GM18907 (cell line): ENCODE data around the gene CDH23.

Experiments used
- ATAC-seq: cut with Tn5 transposase; IDR thresholded peaks from one replicate; pipeline ENCODE4 v1.9.1; 2021; ENCODE audit warnings: mild to moderate bottlenecking, moderate library complexity; ENCODE audit not compliant: unreplicated experiment

Gene CDH23

DNA sequence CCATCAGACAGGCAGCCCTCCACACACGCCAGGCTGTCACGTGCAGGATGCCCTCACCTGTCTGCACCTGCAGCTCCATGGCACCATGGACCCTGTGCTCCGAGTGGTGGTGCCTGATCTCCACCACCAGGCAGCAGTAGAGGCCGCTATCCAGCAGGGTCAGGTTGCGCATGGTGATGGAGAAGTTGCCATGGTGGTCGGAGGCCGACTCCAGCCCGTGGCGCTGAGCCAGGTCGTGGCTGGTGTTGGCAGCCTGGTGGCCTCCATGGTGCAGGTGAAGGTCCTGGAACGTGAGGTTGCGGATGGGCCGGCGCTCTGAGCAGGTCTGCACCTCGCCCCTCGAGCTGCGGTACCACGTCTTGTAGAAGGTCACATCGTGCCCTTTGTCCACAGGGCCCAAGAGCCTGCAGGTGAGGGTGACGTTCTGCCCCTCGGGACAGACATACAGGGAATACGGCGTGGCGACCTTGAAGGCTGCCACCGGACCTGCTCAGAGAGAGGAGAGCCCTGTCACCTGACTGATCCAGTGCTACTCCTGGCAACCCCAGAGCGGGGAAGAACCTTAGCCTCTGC is 364.9 kb downstream of the CDH23 start:
- no peak for ATAC-seq

DNA sequence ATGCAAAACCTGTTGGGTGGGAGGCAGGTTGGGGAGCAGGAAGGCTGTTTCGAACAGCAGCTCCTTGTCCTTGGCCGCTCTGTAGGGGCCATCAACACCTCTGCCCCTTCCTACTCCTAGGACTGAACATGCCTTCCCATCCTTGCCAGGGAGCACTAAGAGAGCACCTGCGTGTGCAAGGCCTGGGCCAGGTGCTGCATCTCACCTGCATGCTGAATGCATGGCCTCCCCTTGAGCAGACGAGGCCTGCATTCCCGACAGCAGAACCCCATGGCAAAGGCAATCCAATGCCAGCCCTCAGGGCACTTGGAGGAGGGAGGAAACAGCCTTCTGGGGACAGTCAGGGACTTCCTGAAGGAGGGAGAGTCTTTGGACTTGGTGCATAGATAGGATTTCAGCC is 365.6 kb downstream of the CDH23 start:
- no peak for ATAC-seq

DNA sequence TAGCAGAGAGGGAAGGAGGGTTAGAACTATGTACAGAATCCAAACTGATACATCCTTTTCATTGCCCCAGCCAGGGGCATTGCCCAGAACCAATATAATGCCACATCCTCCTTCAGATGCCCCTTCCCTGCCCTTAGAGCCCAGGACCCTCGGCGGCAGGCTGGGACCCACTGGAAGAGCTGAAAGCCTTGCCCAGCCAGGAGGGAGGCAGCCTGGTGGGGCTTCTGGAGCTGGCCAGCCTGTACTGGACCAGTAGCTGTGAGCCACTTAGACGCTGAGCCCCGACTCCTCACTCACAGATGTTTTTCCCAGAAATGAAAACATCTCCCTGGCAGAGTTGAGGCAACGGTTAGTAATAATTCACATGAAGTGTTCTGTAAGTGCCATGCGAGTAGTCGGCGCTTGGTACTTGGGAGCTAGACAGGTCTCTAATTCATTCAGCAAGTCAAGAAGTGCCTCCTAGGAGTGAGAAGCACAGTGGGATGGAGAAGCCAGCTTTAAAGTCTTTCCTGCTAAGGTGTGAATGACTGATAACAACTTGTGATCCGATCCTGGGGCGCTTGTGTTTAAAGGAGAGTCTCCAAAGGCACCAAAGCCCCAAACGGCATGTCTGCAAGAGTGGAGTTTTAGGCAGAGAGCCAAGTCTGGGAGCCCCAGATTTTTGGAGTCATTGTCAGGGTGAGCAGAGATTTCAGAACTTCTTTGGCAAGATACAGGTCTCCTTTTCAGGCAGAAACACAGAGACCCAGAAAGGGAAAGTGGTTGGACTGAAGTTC is 366.8 kb downstream of the CDH23 start:
- ATAC-seq, result no peak

DNA sequence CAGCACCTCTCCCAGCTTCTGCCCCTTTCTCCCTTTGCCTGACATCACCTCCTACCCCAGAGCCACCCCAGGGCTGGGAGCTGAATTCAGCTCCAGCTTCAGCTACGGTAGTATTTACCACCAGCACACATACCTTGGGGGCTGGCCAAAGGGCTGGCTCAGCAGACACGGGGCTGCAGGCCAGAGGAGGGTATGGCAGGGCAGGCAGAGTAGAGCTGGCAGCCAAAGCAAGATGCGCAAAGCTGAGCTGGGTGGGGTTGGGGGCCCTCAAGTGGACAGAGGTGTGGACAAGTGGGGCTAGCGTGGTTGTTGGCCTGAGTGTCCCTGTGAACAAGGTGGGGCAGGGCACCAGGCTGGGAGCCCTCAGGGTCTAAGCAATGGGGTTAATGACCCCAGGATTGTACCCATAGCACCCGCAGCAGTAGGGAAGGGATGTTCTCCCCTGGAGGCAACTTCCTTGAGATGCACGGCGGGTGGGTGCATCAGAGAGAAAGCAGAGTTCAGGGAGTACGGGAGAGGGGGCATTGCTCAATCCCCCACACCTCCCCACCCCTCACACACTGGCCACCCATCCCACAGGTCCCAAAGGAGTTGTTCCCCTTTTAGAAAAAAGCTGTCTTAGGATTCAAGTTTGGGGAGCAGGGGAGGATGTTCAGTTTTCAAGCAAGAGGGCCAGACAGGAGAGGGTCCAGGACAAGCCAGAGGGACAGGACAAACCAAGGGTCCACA is 368.6 kb downstream of the CDH23 start:
- ATAC-seq, result no peak

DNA sequence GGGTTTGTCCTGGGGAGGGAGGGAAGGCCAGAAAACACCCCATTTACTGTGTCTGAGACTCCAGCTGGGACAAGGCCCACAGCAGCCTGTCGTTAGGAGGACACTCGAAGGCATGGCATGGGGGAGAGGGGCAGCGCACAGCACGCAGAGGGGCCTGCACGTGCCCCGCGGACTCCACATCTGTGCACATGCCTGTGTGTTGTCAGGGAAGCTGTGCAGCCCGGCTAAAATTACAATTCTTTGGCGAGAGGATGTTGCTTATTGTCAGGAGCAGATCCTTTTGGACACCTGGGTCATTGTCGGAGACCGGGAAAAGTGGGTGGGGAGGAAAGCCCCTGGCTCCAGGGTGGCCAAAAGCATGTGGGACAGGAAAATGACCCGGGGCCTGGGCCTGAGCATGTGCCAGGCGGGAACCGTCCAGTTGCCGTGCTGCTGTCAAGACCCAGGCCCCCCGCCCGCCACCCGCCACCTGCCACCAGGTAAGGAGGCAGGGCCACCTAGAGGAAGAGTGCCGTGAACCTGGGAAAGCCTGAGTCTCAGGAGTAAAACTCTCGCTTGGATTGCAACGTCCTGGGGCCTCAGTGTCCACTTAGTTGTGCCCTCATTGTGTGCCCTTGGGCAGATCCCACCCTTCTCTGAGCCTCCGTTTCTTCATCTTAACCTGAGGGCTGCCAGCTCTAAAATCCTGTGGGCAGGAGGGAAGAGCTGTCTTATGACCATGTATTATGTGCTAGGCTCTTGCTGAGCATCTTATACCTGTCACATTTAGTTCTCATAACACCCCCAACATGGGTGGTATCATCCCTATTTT is 369.4 kb downstream of the CDH23 start:
- ATAC-seq, result no peak

DNA sequence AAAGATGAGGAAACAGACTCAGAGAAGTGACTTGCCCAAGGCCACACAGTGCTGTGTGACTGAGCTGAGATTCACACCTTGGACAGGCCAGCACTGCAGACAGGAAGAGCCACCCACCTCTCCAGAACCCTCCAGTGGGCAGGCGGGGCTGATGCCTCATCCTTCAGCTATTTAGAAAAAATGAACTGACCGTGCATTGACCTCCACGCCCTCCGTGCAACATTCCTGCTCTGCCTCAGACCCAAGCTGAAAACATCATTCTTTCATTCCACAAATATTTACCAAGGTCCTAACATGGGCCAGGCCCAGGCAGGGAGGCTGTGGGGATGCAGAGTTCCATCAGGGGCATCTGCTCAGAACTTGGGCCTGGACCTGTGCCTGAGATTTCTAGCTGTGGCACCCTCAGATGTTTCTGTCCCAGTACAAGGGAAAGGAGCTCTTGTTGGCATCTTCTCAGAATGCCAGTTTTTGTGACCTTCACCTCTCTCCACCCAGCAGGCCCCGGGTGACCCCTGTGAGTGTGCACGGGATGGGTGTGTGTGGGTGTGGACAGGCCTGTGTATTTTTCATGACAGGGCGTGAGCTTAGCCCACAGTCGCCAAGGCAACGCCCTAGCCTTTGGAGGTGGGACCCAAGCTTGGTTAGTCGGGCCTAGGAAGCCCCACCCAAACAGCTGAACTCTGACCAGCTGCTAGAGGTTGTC is 370.1 kb downstream of the CDH23 start:
- ATAC-seq, result no peak

DNA sequence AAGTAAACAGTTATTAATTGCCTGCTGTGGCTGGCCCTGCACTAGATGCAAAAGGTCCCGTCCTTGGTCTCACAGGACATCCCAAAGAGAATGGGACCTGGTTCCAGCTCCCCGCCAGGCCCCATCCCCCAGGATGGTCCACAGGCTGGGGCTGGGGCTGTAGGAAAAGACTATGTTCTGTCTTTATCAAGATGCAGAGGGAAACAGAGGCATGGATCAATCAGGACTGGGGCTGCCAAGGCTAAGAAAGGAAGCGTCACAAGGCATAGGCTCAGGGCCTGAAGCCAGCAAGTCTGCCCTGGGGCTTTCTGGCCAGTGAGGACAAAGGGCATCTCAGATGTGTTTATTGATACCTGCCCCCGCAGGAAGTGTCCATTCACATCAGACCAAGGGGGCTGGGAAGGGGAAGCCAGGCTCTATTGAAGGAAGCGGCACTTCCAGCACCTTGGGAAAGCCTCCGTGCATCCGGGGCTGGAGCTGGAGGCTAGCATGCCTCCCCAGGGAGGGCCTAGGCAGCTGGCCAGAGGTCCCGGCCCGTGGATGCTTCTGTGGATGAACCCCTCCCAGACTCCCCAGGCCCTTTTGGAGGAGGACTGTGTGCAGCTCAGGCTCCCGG is 370.8 kb downstream of the CDH23 start:
- ATAC-seq, result no peak

DNA sequence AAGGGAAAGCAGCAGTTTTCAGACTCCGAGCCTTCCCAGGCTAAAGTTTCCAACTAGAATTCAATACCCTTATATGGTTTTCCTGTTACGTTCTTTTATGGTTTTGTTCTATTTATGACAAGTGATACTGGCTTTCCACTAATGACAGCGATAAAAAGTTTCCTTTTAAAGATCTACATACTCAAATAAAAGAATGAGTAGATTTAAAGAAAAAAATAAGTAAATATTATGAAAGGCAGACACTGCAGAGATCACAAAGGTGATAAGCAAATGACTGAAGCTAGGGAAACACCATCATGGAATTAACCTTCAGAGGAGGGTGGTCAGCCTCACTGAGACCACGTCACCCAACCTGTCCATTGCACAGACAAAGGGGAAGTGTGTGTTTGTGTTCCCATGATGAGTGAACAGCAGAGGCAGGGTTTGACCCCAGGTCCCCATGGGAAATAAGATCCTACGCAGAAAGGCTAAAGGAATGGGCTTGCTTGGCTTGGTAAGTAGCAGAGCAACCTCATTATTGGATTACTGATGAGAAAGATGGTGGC is 372.6 kb downstream of the CDH23 start:
- peak; percentile 32 for ATAC-seq

DNA sequence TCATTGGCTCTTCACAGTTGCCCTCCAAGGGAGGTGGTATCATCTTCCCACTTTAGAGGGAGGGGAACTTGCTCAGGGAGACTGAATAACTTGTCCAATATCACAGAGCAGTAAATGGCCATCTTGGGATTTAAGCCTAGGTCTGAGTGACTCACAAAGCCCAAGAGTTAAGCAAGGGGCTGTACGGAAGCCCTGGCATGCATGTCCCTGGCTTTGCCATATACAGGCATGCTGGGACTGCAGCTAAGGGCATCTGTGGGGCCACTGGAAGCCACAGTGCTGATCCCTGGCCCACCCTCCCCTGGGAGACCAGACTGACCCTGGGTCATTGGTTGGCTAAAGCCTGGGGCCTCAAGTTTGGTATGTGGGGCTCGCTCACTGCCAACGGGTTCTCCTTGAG is 373.5 kb downstream of the CDH23 start:
- no peak for ATAC-seq

DNA sequence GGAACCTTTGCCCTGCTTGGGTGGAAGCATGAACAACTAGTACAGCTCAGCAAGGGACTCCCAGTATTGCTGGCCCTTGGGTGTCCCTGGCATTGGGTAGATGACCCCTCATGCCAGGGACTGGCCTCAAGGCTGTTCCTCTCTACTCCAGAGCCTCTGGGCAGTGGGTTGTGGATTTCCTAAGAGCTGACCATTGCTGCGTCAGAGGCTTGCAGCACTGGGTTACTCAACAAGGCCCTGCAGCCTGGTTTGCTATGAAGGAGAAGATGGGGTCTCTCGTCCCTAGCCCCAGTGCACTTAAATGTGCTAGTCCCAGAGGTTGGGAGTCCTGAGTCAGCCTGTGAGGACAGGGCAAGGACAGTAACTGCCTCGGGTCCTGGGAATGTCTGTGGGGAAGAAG is 374.1 kb downstream of the CDH23 start:
- ATAC-seq, result no peak

DNA sequence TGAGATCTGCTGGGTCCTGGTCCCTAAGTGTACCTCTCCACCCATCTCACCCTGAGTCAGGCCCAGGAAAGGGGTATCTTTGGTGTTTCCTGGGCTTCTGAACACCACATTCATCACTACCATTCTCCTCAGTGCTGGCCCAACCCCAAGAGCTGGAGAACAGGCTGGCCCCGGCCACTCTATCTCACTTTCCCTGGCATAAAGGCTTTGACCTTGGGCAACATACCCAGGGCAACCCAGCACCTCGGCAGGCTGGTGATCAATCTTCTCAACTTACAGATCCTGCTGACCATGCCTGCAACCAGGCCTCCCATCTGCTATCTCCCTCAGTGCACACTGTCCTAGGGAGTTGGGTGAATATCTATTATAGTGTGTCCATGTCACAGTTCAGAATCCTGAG is 374.5 kb downstream of the CDH23 start:
- no peak for ATAC-seq

DNA sequence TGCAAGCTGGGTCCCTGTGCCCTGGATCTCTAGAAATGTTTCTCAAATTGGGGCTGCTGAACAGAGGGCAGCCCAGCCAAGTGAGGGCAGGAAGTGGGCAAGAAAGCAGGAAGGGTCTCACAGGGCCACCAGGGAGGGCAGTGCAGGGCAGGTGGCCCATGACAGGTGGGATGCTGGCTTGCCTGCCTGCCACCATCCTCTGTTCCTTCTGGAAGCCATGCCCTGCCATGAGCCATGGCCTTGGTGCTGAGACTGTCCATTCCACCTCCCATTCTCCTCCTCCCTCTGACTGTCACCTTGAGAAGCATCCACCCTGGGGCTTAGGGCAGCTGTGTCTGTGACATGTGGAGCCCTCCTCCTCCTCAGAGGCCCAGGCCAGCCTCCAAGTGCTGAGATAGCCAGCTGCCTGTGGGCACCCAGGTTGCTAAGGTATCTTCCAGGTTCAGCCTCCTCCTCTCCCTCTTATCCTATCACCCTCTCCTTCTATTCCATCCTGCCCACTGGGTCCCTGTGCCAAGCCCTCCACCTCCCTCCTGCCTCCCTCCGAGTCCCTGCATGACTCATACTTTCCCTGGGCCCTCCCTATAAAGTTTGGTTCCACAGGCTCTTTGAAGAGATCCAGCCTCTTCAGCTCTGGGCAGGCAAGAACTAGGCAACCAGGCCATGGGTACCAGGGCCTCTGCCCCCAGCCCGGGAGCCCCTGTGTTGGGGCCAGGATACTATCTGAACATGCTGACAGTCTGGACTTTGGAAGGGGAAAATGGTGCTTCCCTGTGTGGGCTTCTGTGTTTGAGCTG is 375.3 kb downstream of the CDH23 start:
- ATAC-seq, result no peak

DNA sequence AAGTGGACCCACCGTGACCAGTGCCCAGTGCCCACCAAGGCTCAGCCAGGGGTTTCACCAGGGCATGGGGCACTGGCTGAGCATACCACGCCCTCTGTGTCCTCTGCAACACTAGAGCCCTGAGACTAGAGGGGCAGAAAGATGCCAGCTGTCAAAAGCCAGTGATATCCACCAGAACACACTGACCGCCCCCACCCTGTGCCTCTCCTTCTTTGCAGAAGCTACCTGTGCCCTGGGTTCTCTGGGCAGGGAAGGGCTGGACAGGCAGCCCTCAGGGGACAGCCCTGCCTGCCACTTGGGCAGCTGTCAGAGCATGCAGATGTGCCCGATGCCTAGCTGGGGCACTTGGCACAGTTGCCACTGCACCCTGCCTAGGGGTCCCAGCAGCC is 376.1 kb downstream of the CDH23 start:
- no peak for ATAC-seq

DNA sequence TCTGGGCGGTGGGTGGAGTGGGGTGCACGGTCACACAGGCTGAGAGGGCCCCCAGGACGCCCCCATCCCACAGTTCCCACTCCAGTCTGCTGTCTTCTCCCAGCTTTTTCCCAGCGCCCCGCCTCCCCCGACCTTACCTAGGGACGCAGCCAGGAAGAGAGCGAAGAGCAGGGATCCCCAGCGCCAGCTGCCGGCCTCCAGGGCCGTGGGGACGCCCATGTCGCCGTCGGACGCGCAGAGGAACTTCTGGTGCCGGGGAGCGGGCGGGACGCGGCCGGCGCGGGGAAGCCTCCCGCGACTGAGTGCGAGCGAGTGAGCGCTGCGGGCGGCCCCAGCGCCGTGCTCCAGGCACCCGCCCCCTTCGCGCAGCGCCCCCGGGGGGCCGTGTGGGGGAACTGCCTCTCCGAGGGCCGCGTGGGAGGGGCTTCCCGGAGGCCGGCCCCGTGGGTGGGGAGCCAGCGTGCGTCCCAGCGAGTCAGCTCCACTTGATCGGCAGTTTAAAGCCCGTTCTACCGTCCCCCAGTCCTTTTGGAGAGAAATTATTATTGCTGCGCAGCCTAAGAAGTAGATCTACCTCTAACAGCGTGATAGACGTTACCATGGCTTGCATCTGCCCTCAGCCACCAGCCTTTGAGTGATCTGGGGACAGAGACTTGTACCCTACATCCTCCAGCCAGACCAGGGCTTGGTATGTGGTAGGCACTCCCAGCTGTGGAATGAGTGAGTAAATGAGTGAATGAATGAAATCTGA is 376.7 kb downstream of the CDH23 start, which contains the start of gene VSIR:
Gene VSIR (minus strand): TSS at position 300 of the 751 bp plus-strand sequence. CDS start 81 bp downstream, at position 219.
- ATAC-seq, result peak; percentile 47

DNA sequence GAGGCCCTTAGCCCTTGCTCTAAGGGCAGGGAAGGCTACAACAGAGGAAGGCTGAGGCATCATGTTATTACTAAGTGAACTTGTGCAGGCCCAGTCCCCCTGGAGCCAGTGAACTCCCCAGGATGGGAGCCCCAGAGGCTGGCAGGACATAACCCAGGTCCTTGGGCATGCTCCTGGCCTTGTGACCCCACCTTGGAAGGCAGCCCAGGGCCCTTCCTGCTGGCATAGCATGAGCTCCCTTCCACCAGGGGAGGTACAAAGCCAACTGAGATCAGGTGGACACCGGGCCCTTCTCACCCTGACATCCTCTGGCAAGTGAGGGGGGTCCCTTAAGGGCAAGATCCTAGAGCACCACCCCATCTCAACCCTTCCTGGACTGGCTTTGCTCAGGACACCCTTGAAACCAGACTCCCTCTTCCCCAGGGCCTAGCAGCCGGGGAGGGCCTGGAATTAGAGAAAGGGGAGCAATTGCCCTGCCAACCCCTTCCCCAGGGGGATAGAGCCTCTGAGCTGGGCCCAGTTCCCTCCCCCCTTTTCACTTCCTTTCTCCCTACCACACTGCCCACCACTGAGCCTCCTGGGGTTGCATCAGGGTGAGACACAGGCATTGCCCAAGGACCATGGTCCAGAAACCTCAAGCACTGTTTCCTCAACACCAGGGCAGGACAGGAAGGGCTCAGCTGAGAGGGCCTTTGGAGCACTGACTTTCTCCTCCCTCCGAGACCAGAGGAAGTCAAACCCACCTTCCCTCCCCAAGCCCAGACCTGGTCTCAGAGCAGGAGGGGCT is 378.4 kb downstream of the CDH23 start:
- no peak for ATAC-seq

DNA sequence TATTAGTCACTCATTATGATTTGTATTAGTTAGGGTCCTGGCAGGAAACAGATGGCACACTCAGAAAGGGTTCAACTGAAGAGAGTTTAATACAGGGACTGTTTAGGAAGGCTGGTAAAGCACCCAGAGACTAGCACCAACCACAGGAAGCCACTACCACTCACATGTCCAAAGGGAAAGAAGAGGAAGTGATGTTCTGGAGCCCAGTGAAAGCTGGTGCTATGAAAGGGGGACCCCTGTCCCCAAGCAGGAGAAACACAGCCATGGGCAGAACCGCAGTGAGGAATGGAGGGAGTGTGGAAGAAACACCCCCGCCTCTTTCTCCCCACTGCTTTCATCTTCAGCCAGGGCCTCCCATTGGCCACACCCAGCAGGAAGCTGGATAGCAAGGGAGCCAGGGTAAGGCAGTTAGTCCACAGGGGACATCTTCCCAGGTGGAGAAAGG is 379.8 kb downstream of the CDH23 start:
- no peak for ATAC-seq

DNA sequence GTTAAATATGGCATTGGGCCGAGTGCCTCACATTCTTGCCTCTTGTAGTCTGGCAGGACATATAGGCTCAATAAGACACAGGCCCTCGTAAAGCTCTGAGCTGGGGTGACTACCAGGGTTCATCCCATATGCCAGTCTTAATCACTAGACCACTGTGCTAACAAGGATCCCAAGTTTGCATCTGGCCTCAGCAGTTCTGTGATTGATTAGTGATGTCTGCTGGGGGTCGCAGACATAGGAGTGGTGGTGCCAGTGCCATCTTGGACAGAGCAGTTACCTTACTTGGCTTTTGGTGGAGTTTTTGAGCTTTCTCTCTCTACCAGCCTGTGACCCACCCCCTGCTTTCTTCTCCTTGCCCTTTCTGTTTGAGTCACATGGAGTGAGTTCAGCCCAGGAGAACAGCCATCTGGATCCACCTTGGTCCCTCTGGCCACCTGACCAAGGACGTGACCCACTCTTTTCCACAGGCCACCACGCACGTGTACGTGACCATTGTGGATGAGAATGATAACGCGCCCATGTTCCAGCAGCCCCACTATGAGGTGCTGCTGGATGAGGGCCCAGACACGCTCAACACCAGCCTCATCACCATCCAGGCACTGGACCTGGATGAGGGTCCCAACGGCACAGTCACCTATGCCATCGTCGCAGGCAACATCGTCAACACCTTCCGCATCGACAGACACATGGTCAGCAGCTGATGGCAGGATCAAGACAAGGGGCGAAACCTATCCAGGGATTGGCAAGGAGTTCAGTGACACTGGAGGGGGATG is 380.7 kb downstream of the CDH23 start:
- no peak for ATAC-seq
